ENCODE results near the gene VENTX.

VENTX gene

DNA sequence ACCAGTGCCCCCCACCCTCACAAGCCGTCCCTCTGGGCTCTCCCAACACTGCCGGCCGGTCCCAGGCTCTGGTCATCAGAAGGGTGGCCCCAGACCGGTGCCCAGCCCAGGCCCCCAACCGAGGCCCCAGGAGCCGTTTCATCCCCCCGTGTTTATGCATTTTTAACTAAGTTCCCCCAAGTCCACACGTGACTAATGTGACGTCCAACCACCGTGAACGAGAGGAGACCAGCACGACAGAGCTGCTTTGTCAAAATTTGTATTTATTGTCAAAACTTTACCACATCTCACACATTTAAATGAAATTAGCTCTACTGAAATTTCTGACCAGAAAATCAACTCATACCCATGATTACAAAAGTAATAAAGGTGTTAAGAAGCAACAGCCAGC is 8.6 kb downstream of the VENTX start:
- POLR2A ChIA-PET: no interaction called here

DNA sequence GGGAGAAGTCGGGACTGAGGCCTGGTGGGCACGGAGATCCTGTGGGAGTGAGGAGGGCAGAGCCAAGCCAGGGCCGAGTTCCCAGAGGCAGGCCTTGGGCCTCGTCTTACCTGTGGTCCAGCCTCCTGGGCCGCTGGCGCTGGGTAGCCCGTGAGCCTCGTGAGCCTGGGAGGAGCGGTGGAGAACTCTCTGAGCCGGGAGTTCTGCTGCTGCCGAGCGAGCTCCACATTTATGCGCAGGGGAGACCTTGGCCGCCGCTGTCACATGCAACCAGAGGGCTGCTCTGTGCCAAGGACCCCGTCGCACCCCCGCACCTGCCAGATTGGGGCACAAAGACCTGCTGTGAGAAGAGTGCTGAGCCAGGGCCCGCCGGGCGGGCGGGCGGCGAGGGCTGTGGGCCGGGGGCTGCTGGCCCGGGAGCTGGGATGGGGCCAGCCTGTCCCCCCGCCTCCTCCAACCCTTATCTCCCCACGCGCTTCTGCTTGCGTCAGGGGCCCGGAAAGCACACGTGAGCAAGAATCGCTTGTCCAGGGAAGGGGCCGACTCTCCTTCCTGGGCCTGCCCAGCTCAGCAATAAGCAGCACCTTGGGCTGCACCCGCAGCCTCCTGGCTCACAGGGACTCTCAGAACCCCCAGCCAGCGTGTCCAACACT is 10.2 kb downstream of the VENTX start:
- CTCF ChIA-PET: interaction anchor here (0.6 to 1.5 kb wide), 3 partner anchors 18 to 66 kb away, joined by 3 to 4 read pairs (median 4); no protein-coding TSS in a partner anchor
- Histone ChIP-seq H3K36me3 (ENCODE audit: control insufficient read depth in 2 of 2, insufficient read depth in 1 of 2, low read length in 2 of 2) (no peaks in the 10 kb centered on the region), H3K4me3 (ENCODE audit: low read depth, low read length) (no peak overlapping the region), H3K4me1 (ENCODE audit: control insufficient read depth, insufficient read depth, low read length) (no peaks in the 10 kb centered on the region), H3K9me3 (ENCODE audit: control insufficient read depth, insufficient read depth, low read depth, low read length) (no peaks in the 10 kb centered on the region), H3K27ac (ENCODE audit: extremely low read depth, low read depth, low read length) (no peak overlapping the region)
- POLR2A ChIA-PET: no interaction called here
- TF ChIP-seq ZFHX2 (tag by site-specific recombination; conservative IDR thresholded peaks at IDR 0.05) (no peak), YY2 (tag by site-specific recombination; IDR thresholded peaks at IDR 0.05) (no peak), ZNF341 (tag by site-specific recombination; IDR thresholded peaks at IDR 0.05; ENCODE audit: low read depth) (no peak), ZNF701 (tag by site-specific recombination; IDR thresholded peaks at IDR 0.05) (no peak), ZNF10 (tag by site-specific recombination; IDR thresholded peaks at IDR 0.05) (no peak), ZNF571 (tag by site-specific recombination; IDR thresholded peaks at IDR 0.05) (no peak), ZNF843 (tag by site-specific recombination; IDR thresholded peaks at IDR 0.05) (no peak), ZNF510 (tag by site-specific recombination; IDR thresholded peaks at IDR 0.05; ENCODE audit: insufficient replicate concordance) (no peak), ZNF433 (tag by site-specific recombination; IDR thresholded peaks at IDR 0.05; ENCODE audit: low read depth) (no peak), ZNF626 (tag by site-specific recombination; IDR thresholded peaks at IDR 0.05) (no peak), ZNF629 (tag by site-specific recombination; IDR thresholded peaks at IDR 0.05) (no peak)
- TF ChIP-seq, protein P1, sequence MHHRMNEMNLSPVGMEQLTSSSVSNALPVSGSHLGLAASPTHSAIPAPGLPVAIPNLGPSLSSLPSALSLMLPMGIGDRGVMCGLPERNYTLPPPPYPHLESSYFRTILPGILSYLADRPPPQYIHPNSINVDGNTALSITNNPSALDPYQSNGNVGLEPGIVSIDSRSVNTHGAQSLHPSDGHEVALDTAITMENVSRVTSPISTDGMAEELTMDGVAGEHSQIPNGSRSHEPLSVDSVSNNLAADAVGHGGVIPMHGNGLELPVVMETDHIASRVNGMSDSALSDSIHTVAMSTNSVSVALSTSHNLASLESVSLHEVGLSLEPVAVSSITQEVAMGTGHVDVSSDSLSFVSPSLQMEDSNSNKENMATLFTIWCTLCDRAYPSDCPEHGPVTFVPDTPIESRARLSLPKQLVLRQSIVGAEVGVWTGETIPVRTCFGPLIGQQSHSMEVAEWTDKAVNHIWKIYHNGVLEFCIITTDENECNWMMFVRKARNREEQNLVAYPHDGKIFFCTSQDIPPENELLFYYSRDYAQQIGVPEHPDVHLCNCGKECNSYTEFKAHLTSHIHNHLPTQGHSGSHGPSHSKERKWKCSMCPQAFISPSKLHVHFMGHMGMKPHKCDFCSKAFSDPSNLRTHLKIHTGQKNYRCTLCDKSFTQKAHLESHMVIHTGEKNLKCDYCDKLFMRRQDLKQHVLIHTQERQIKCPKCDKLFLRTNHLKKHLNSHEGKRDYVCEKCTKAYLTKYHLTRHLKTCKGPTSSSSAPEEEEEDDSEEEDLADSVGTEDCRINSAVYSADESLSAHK (tag by site-specific recombination; IDR thresholded peaks at IDR 0.05): no peak
- TF ChIP-seq, protein P2, sequence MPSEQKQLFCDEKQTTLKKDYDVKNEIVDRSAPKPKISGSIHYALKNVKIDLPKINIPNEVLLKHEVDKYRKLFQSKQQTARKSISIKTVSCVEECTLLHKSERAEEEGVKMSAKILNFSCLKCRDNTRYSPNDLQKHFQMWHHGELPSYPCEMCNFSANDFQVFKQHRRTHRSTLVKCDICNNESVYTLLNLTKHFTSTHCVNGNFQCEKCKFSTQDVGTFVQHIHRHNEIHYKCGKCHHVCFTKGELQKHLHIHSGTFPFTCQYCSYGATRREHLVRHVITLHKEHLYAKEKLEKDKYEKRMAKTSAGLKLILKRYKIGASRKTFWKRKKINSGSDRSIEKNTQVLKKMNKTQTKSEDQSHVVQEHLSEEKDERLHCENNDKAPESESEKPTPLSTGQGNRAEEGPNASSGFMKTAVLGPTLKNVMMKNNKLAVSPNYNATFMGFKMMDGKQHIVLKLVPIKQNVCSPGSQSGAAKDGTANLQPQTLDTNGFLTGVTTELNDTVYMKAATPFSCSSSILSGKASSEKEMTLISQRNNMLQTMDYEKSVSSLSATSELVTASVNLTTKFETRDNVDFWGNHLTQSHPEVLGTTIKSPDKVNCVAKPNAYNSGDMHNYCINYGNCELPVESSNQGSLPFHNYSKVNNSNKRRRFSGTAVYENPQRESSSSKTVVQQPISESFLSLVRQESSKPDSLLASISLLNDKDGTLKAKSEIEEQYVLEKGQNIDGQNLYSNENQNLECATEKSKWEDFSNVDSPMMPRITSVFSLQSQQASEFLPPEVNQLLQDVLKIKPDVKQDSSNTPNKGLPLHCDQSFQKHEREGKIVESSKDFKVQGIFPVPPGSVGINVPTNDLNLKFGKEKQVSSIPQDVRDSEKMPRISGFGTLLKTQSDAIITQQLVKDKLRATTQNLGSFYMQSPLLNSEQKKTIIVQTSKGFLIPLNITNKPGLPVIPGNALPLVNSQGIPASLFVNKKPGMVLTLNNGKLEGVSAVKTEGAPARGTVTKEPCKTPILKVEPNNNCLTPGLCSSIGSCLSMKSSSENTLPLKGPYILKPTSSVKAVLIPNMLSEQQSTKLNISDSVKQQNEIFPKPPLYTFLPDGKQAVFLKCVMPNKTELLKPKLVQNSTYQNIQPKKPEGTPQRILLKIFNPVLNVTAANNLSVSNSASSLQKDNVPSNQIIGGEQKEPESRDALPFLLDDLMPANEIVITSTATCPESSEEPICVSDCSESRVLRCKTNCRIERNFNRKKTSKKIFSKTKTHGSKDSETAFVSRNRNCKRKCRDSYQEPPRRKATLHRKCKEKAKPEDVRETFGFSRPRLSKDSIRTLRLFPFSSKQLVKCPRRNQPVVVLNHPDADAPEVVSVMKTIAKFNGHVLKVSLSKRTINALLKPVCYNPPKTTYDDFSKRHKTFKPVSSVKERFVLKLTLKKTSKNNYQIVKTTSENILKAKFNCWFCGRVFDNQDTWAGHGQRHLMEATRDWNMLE (tag by site-specific recombination; conservative IDR thresholded peaks at IDR 0.05; ENCODE audit: low read depth): no peak
- TF ChIP-seq, protein P3, sequence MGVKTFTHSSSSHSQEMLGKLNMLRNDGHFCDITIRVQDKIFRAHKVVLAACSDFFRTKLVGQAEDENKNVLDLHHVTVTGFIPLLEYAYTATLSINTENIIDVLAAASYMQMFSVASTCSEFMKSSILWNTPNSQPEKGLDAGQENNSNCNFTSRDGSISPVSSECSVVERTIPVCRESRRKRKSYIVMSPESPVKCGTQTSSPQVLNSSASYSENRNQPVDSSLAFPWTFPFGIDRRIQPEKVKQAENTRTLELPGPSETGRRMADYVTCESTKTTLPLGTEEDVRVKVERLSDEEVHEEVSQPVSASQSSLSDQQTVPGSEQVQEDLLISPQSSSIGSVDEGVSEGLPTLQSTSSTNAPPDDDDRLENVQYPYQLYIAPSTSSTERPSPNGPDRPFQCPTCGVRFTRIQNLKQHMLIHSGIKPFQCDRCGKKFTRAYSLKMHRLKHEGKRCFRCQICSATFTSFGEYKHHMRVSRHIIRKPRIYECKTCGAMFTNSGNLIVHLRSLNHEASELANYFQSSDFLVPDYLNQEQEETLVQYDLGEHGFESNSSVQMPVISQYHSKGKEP (tag by site-specific recombination; IDR thresholded peaks at IDR 0.05): no peak
- TF ChIP-seq, protein P4, sequence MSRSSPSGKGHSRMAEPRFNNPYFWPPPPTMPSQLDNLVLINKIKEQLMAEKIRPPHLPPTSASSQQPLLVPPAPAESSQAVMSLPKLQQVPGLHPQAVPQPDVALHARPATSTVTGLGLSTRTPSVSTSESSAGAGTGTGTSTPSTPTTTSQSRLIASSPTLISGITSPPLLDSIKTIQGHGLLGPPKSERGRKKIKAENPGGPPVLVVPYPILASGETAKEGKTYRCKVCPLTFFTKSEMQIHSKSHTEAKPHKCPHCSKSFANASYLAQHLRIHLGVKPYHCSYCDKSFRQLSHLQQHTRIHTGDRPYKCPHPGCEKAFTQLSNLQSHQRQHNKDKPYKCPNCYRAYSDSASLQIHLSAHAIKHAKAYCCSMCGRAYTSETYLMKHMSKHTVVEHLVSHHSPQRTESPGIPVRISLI (tag by site-specific recombination; IDR thresholded peaks at IDR 0.05): no peak

More for the DNA sequence above, 8.6 kb downstream of the VENTX start:
- no peaks in the 10 kb centered on the region for H3K4me1 ChIP-seq (ENCODE audit: control insufficient read depth, insufficient read depth, low read length)
- CTCF ChIA-PET: interaction anchor here (0.6 to 1.5 kb wide), 4 partner anchors 11 to 344 kb away, joined by 3 to 4 read pairs (median 4); no protein-coding TSS in a partner anchor
- H3K27ac ChIP-seq (ENCODE audit: extremely low read depth, low read depth, low read length): no peak overlapping the region
- no peak for TF ChIP-seq BCL11B (tag by site-specific recombination; IDR thresholded peaks at IDR 0.05; ENCODE audit: low read depth)
- TF ChIP-seq, protein P5, sequence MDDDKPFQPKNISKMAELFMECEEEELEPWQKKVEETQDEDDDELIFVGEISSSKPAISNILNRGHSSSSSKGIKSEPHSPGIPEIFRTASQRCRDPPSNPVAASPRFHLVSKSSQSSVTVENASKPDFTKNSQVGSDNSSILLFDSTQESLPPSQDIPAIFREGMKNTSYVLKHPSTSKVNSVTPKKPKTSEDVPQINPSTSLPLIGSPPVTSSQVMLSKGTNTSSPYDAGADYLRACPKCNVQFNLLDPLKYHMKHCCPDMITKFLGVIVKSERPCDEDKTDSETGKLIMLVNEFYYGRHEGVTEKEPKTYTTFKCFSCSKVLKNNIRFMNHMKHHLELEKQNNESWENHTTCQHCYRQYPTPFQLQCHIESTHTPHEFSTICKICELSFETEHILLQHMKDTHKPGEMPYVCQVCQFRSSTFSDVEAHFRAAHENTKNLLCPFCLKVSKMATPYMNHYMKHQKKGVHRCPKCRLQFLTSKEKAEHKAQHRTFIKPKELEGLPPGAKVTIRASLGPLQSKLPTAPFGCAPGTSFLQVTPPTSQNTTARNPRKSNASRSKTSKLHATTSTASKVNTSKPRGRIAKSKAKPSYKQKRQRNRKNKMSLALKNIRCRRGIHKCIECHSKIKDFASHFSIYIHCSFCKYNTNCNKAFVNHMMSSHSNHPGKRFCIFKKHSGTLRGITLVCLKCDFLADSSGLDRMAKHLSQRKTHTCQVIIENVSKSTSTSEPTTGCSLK (tag by site-specific recombination; IDR thresholded peaks at IDR 0.05): no peak
- no peak for TF ChIP-seq ZEB2 (tag by site-specific recombination; IDR thresholded peaks at IDR 0.05)
- TF ChIP-seq ZNF707 (tag by site-specific recombination; IDR thresholded peaks at IDR 0.05): no peak
- TF ChIP-seq, protein P6, sequence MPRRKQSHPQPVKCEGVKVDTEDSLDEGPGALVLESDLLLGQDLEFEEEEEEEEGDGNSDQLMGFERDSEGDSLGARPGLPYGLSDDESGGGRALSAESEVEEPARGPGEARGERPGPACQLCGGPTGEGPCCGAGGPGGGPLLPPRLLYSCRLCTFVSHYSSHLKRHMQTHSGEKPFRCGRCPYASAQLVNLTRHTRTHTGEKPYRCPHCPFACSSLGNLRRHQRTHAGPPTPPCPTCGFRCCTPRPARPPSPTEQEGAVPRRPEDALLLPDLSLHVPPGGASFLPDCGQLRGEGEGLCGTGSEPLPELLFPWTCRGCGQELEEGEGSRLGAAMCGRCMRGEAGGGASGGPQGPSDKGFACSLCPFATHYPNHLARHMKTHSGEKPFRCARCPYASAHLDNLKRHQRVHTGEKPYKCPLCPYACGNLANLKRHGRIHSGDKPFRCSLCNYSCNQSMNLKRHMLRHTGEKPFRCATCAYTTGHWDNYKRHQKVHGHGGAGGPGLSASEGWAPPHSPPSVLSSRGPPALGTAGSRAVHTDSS (tag by site-specific recombination; IDR thresholded peaks at IDR 0.05): no peak
- H3K36me3 ChIP-seq (ENCODE audit: control insufficient read depth in 2 of 2, insufficient read depth in 1 of 2, low read length in 2 of 2): no peaks in the 10 kb centered on the region
- no peaks in the 10 kb centered on the region for H3K9me3 ChIP-seq (ENCODE audit: control insufficient read depth, insufficient read depth, low read depth, low read length)
- no peak overlapping the region for H3K4me3 ChIP-seq (ENCODE audit: low read depth, low read length)
